Right lobe of liver (tissue), 6 donors: ENCODE data around the gene CD2BP2. TPM values are rescaled to one million over a fixed set of nuclear protein-coding genes. Genes with fewer than 3 reads are reported as not detected.

Experiments used
- ATAC-seq, 4 donors: fragments of 200-7000 bp; cut with Tn5 transposase; one replicate each; pipeline ENCODE4 v1.9.1; 2020; ENCODE audit warnings: mild to moderate bottlenecking in 4 of 4, moderate library complexity in 4 of 4
- DNase-seq, 3 donors: peaks; one replicate each; pipeline ENCODE4 v3.0.0-alpha.2; 2020
- H3K27ac ChIP-seq, 3 donors: fragments of 200-600 bp; one replicate each; pipeline ENCODE4 v1.8.0; 2022
- H3K27me3 ChIP-seq, 2 donors: fragments of 200-600 bp; one replicate each; pipeline ENCODE4 v1.8.0; 2022
- H3K36me3 ChIP-seq, 4 donors: fragments of 200-600 bp; sonication (generic) in 1 of 4; one replicate each; pipeline versions ENCODE4 v1.5.1 to v1.8.0; 2017 to 2022; ENCODE audit warnings: control low read depth in 1 of 4
- H3K4me1 ChIP-seq, 4 donors: fragments of 200-600 bp; sonication (generic) in 1 of 4; one replicate each; pipeline versions ENCODE4 v1.5.1 to v1.8.0; 2017 to 2022; ENCODE audit warnings: control low read depth in 1 of 4
- H3K4me3 ChIP-seq, 3 donors: fragments of 200-600 bp; one replicate each; pipeline ENCODE4 v1.8.0; 2022
- H3K9me3 ChIP-seq, 4 donors: fragments of 200-600 bp; sonication (generic) in 1 of 4; one replicate each; pipeline versions ENCODE4 v1.5.1 to v1.8.0; 2017 to 2022; ENCODE audit warnings: control low read depth in 1 of 4
- POLR2A ChIP-seq: fragments of 450-650 bp; IDR thresholded peaks from one replicate; pipeline ENCODE4 v1.6.1; 2017; ENCODE audit warnings: antibody characterized with exemption, mild to moderate bottlenecking
- WGBS: methylation state at CpG from one replicate; pipeline ENCODE4 v1.1.6; 2018; ENCODE audit warnings: low coverage, low lambda C conversion rate; ENCODE audit not compliant: insufficient coverage; ENCODE audit errors: missing lambda C conversion rate; 5-methylcytosine and 5-hydroxymethylcytosine counted together
- intact Hi-C, 2 donors: fragments of 100-400 bp; cut with DNase I; formaldehyde crosslinking; loops; one replicate each; pipeline versions ENCODE4 v1.11.2 to v1.14.1; 2022
- total RNA-seq, 6 experiments: library from RNA; depleted of rRNA in 2 of 6; stranded (reverse); fragments of >200 nt in 2 of 6; fragmentation: NEBNext Ultra II Directional in 3 of 6; extraction: Animal tissue kit (Norgen Biotek cat#: 25700) in 3 of 6; gene quantifications; one replicate each; pipeline versions ENCODE4 v1.1.0 to v1.2.4, GENCODE V29; 2016 to 2023
- TF ChIP-seq, protein P1 (sequence below), 4 donors: fragments of 200-600 bp in 3 of 4; fragments of 450-650 bp in 1 of 4; IDR thresholded peaks; one replicate each; pipeline versions ENCODE4 v1.5.1 to v1.8.0; 2016 to 2022; ENCODE audit warnings: antibody characterized with exemption in 4 of 4, mild to moderate bottlenecking in 2 of 4
- donor health status: DM: no; HTN: yes; CAD: no.
- donor health status: DM: no; HTN: no; CAD: no.
- donor health status: DM: no; HTN: no; CAD: no.
- donor health status: DM: no; HTN: yes; CAD: no.
- donor health status: DM: no; HTN: yes; CAD: no.

Gene CD2BP2
- total RNA-seq, 6 experiments from 2014 or later = 14.8 to 23.8 (median 18.2) TPM

DNA sequence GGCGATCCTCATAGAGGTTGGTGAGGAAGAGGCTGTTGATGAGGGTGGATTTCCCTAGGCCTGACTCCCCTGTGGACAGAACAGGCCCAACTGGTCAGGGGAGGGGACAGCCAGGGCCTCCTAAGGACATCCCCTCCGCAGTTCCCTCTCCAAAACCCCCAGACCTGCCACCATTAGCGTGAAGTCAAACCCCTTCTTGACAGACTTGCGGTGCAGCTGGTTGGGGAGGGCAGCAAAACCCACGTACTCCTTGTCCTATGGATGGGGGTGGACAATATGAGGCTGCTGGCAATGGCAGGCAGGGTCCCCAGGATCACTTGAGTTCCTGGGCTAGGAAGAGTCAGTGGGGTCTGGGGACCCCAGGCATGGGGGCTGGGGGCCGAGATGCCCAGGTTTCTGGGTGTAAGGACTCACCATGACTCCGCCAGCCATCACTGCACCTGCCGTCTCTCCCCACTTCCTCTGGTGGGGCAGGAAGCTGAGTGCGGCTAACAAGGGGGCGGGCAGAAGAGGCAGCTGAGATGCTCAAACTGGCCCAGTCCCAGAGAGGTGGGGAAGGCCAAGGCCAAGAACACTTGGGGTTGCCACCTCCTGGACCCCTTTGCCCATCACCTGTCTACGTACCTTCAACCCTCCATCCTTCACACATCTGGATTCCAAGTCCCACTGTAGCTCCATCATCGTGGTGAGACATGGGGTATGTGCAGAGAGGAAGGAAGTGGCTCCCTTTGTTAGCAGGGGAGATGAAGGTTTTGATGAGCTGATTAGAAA lies 27.2 kb upstream of the CD2BP2 start, which contains the start of gene SEPTIN1:
Gene SEPTIN1, minus strand, starts transcription at position 451 of the 771 bp plus-strand sequence. Its CDS starts 19 bp downstream, at position 432.
- TF ChIP-seq, protein P1, sequence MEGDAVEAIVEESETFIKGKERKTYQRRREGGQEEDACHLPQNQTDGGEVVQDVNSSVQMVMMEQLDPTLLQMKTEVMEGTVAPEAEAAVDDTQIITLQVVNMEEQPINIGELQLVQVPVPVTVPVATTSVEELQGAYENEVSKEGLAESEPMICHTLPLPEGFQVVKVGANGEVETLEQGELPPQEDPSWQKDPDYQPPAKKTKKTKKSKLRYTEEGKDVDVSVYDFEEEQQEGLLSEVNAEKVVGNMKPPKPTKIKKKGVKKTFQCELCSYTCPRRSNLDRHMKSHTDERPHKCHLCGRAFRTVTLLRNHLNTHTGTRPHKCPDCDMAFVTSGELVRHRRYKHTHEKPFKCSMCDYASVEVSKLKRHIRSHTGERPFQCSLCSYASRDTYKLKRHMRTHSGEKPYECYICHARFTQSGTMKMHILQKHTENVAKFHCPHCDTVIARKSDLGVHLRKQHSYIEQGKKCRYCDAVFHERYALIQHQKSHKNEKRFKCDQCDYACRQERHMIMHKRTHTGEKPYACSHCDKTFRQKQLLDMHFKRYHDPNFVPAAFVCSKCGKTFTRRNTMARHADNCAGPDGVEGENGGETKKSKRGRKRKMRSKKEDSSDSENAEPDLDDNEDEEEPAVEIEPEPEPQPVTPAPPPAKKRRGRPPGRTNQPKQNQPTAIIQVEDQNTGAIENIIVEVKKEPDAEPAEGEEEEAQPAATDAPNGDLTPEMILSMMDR (IDR thresholded peaks at IDR 0.05) = no peak
- no peak for TF ChIP-seq POLR2A
- Histone ChIP-seq H3K4me3 (no peak within 1 kb of the TSS), H3K9me3 (no peaks in the 10 kb centered on the region), H3K27ac (no peak within 1 kb of the TSS), H3K36me3 (no peaks in the 10 kb centered on the region), H3K4me1 (peaks cover 0 to 7% (median 3%) of the 10 kb centered on the region in 4 donors), H3K27me3 (no peaks in the 10 kb centered on the region)
- intact Hi-C loops = no loop called here
- DNase-seq (no peak), ATAC-seq (no peak)
- 100% methylated on average over 1 of the region's 12 CpGs for WGBS

DNA sequence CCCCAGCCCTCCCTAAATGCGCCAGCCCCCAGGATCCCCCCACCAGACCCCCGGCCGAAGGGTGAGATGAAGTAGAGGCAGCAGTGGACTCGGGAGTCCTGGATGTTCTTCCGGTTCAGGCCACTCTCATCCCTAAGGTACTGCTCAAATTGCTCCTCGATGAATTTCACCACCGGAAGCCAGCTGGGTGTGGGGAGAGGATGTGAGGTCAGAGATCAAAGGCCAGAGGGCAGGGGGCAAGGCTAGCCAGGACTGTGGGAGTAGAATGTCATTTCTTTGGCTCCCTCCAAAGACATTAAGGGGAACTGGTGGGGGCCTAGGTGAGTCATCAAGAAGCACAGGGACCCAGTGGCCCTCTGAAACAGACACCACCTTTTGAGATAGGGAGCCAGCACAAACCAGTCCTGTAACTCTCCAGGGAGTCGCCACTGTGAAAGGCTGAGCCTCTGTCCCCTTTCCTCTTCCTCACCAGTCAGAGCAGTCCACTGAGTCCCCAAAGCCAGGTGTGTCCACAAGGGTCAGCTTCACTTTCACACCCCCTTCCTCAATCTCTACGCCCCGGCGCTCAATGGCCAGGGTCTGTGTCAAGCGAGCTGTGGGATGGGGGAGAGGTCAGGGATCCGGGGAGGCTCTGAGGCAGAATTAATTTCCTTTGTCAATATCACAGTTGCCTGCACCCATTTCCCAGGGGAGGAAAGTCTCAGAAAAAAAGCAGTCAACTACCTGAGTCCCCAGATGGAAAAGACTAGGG lies 26.4 kb upstream of the CD2BP2 start:
- Histone ChIP-seq H3K9me3 (no peaks in the 10 kb centered on the region), H3K36me3 (no peaks in the 10 kb centered on the region), H3K4me3 (no peak overlapping the region), H3K27me3 (no peaks in the 10 kb centered on the region), H3K4me1 (peaks cover 0 to 9% (median 3%) of the 10 kb centered on the region in 4 donors), H3K27ac (no peak overlapping the region)
- WGBS = 36% methylated on average over 6 of the region's 13 CpGs
- intact Hi-C loops = no loop called here
- DNase-seq = no peak
- TF ChIP-seq POLR2A = no peak
- TF ChIP-seq, protein P1 (IDR thresholded peaks at IDR 0.05) = no peak
- ATAC-seq = no peak

GRCh38 chr16:30380803-30381208 lies 25.7 kb upstream of the CD2BP2 start:
- H3K27me3 ChIP-seq = no peaks in the 10 kb centered on the region
- 64% methylated on average over 4 of the region's 6 CpGs for WGBS
- H3K9me3 ChIP-seq = no peaks in the 10 kb centered on the region
- DNase-seq (no peak), ATAC-seq (no peak)
- intact Hi-C loops = no loop called here
- no peak overlapping the region for H3K27ac ChIP-seq
- H3K4me1 ChIP-seq = peaks cover 0 to 9% (median 3%) of the 10 kb centered on the region in 4 donors
- TF ChIP-seq, protein P1 (IDR thresholded peaks at IDR 0.05) = no peak
- H3K4me3 ChIP-seq = no peak overlapping the region
- no peaks in the 10 kb centered on the region for H3K36me3 ChIP-seq

- 93% methylated on average over 3 of the region's 4 CpGs for WGBS
- ATAC-seq (no peak), DNase-seq (no peak)
- Histone ChIP-seq H3K4me3 (no peak overlapping the region), H3K36me3 (no peaks in the 10 kb centered on the region), H3K4me1 (peaks cover 0 to 9% (median 3%) of the 10 kb centered on the region in 4 donors), H3K9me3 (no peaks in the 10 kb centered on the region), H3K27ac (no peak overlapping the region), H3K27me3 (no peaks in the 10 kb centered on the region)
- intact Hi-C loops = no loop called here
- no peak for TF ChIP-seq POLR2A
- TF ChIP-seq, protein P1 (IDR thresholded peaks at IDR 0.05) = no peak
Measured at GRCh38 chr16:30380072-30380802, 25.1 kb upstream of the CD2BP2 start.
